Epithelial cell of proximal tubule (primary cell): ENCODE data around the gene RFC2. TPM values are rescaled to one million over a fixed set of nuclear protein-coding genes. Genes with fewer than 3 reads are reported as not detected.
"Not testable (repeated sequence)": the region's sequence is repeated elsewhere in the genome, so short reads cannot be mapped to it uniquely, and the experiment has no call there.

ENCODE experiments used
- DNase-seq: peaks from one replicate; pipeline ENCODE4 v3.0.0-alpha.2; 2011; ENCODE audit warnings: low read depth
- H3K4me3 ChIP-seq: 2 replicates; pipeline ENCODE4 v1.5.1; 2011; ENCODE audit warnings: low read depth, mild to moderate bottlenecking, low read length
- CTCF ChIP-seq: conservative IDR thresholded peaks from 2 replicates; pipeline ENCODE4 v1.5.1; 2012; ENCODE audit warnings: low read depth, mild to moderate bottlenecking, low read length
- total RNA-seq: library from RNA; depleted of rRNA; stranded (reverse); fragments of >200 nt; gene quantifications from 2 replicates; pipeline ENCODE4 v1.2.3, GENCODE V29; 2015

The RFC2 gene
- total RNA-seq, 1 donor from 2014 or later = 49.6 TPM

GRCh38 chr7:74202841-74203556 is 51.2 kb downstream of the RFC2 start:
- H3K4me3 ChIP-seq = no peak overlapping the region
- peak; percentile 74 for TF ChIP-seq CTCF
- no peak for DNase-seq

- TF ChIP-seq CTCF = no peak
- no peak for DNase-seq
- H3K4me3 ChIP-seq = no peak overlapping the region
Observed at GRCh38 chr7:74199551-74200355, 54.4 kb downstream of the RFC2 start.

- DNase-seq = no peak
- TF ChIP-seq CTCF = no peak
- H3K4me3 ChIP-seq = no peak overlapping the region
Observed at GRCh38 chr7:74197449-74198124, 56.6 kb downstream of the RFC2 start.

GRCh38 chr7:74195968-74196654 is 58.1 kb downstream of the RFC2 start:
- H3K4me3 ChIP-seq, DNase-seq: not testable (repeated sequence)

GRCh38 chr7:74195139-74195860 is 58.9 kb downstream of the RFC2 start:
- not testable (repeated sequence) for DNase-seq

GRCh38 chr7:74194686-74195085 is 59.5 kb downstream of the RFC2 start:
- TF ChIP-seq CTCF = no peak
- no peak overlapping the region for H3K4me3 ChIP-seq
- no peak for DNase-seq

More at GRCh38 chr7:74195139-74195860, 58.9 kb downstream of the RFC2 start:
- not testable (repeated sequence) for H3K4me3 ChIP-seq

GRCh38 chr7:74193913-74194312 is 60.3 kb downstream of the RFC2 start:
- DNase-seq = no peak
- no peak for TF ChIP-seq CTCF
- no peak overlapping the region for H3K4me3 ChIP-seq
